BJ (cell line): Measurements from ENCODE around the gene ST6GALNAC4. TPM values are rescaled to one million over a fixed set of nuclear protein-coding genes. Genes with fewer than 3 reads are reported as not detected.

Source experiments
- CTCF ChIA-PET: fragments of 350-600 bp; formaldehyde crosslinking; extraction: SDS; loops from one replicate; lab custom pipeline; 2021; ENCODE audit warnings: antibody characterized with exemption, inconsistent platforms; lab: Yijun Ruan, JAX
- POLR2A ChIA-PET: fragments of 300-600 bp; sonication (Branson Sonifier 250); formaldehyde crosslinking; extraction: SDS; loops from one replicate; lab custom pipeline; 2021; ENCODE audit warnings: antibody characterized with exemption; lab: Charles Lee
- DNase-seq: peaks from one replicate; pipeline ENCODE4 v3.0.0-alpha.2; 2011; ENCODE audit warnings: low read depth
- H3K27me3 ChIP-seq: 2 replicates; pipeline ENCODE4 v1.6.0; 2011; ENCODE audit warnings: low read length; ENCODE audit not compliant: control insufficient read depth, insufficient read depth
- H3K36me3 ChIP-seq: 2 replicates; pipeline ENCODE4 v1.5.1; 2011; ENCODE audit warnings: low read length; ENCODE audit not compliant: control insufficient read depth, insufficient read depth
- H3K4me3 ChIP-seq: 2 replicates; pipeline ENCODE4 v1.5.1; 2011; ENCODE audit warnings: low read depth, mild to moderate bottlenecking, control low read depth, low read length
- CTCF ChIP-seq: IDR thresholded peaks from 2 replicates; pipeline ENCODE4 v1.5.1; 2011; ENCODE audit warnings: low read depth, mild to moderate bottlenecking, control low read depth, inconsistent platforms, low read length, moderate library complexity; ENCODE audit not compliant: insufficient read depth
- polyA plus RNA-seq: library from polyadenylated mRNA; depleted of rRNA; stranded (reverse); fragments of >200 nt; gene quantifications from 2 replicates; pipeline ENCODE4 v1.2.3, GENCODE V29; 2011

ST6GALNAC4 gene
- polyA plus RNA-seq, 1 experiment = 35.5 TPM

GRCh38 chr9:127924736-127925444 is 8.0 kb upstream of the ST6GALNAC4 start:
- H3K27me3 ChIP-seq = no peaks in the 10 kb centered on the region
- ChIA-PET CTCF (interaction anchor here (0.7 to 2.5 kb wide), 4 partner anchors 19 to 190 kb away, joined by 3 to 7 read pairs (median 4); partner anchors contain the start of genes CDK9 and TOR2A), POLR2A (no interaction called here)
- no peaks in the 10 kb centered on the region for H3K36me3 ChIP-seq
- no peak overlapping the region for H3K4me3 ChIP-seq
- no peak for DNase-seq
- no peak for TF ChIP-seq CTCF

DNA sequence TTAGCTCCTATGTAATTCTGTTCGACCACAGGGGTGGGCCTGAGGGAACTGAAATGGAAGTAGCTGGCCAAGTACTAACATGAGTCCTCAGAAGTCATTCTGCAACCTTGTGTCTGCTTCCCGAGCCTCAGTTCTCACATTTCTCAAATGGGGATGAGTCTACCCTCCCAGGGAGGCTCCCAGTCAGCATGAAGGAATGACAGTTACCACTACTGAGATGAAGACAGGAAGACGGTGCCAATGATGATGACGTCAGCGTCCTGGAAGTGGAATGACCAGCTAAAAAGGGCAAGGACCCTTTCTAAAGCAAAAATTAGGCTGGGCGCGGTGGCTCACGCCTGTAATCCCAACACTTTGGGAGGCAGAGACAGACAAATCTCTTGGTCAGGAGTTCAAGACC is 6.9 kb upstream of the ST6GALNAC4 start:
- no peaks in the 10 kb centered on the region for H3K27me3 ChIP-seq
- TF ChIP-seq CTCF = no peak
- H3K4me3 ChIP-seq = no peak overlapping the region
- CTCF ChIA-PET = interaction anchor here (0.6 to 5.7 kb wide), 11 partner anchors 12 to 386 kb away, joined by 3 to 70 read pairs (median 3); partner anchors contain the start of genes CDK9 and TOR2A
- POLR2A ChIA-PET = no interaction called here
- H3K36me3 ChIP-seq = no peaks in the 10 kb centered on the region
- DNase-seq = peak; percentile 86

GRCh38 chr9:127923046-127923445 is 6.2 kb upstream of the ST6GALNAC4 start:
- POLR2A ChIA-PET = no interaction called here
- no peak for DNase-seq
- Histone ChIP-seq H3K27me3 (no peaks in the 10 kb centered on the region), H3K4me3 (no peak overlapping the region), H3K36me3 (no peaks in the 10 kb centered on the region)
- CTCF ChIA-PET = interaction anchor here (0.8 to 5.7 kb wide), 12 partner anchors 11 to 333 kb away, joined by 3 to 70 read pairs (median 4); partner anchors contain the start of gene TOR2A
- TF ChIP-seq CTCF = no peak

GRCh38 chr9:127921557-127922120 is 4.8 kb upstream of the ST6GALNAC4 start:
- peak; percentile 93 for TF ChIP-seq CTCF
- Histone ChIP-seq H3K27me3 (no peaks in the 10 kb centered on the region), H3K4me3 (peak overlapping the region; percentile 9; the same call in 1 of the 2 replicates), H3K36me3 (no peaks in the 10 kb centered on the region)
- DNase-seq = no peak
- ChIA-PET POLR2A (no interaction called here), CTCF (interaction anchor here (0.6 to 5.7 kb wide), 37 partner anchors 9 to 721 kb away, joined by 3 to 70 read pairs (median 4); partner anchors contain the start of genes CDK9, ENG, PIP5KL1 and TOR2A)

- no peak for DNase-seq
- Histone ChIP-seq H3K36me3 (no peaks in the 10 kb centered on the region), H3K27me3 (no peaks in the 10 kb centered on the region), H3K4me3 (no peak overlapping the region)
- CTCF ChIA-PET = interaction anchor here (0.6 to 5.7 kb wide), 34 partner anchors 10 to 720 kb away, joined by 3 to 70 read pairs (median 4); partner anchors contain the start of genes CDK9, ENG, PIP5KL1 and TOR2A
- POLR2A ChIA-PET = no interaction called here
- TF ChIP-seq CTCF = no peak
Measured at GRCh38 chr9:127920794-127921193, 4.0 kb upstream of the ST6GALNAC4 start.
